Kidney (tissue), 14 donors: ENCODE measurements around the gene GNMT. TPM values are rescaled to one million over a fixed set of nuclear protein-coding genes. Genes with fewer than 3 reads are reported as not detected.

Experiments
- DNase-seq, 5 donors: peaks; one replicate each; pipeline ENCODE4 v3.0.0-alpha.2; 2013 to 2020
- FAIRE-seq: peaks from 2 replicates; lab custom pipeline; 2012; peaks lifted over from hg19 to GRCh38; lab: Jason Lieb, UNC
- H3K27ac ChIP-seq, 2 donors: one replicate each; pipeline ENCODE4 v1.7.0; 2013; ENCODE audit warnings: low read depth in 2 of 2, low read length in 2 of 2, inconsistent platforms in 1 of 2
- H3K27me3 ChIP-seq: one replicate; pipeline ENCODE4 v1.7.1; 2013; ENCODE audit warnings: low read length, inconsistent platforms; ENCODE audit not compliant: control insufficient read depth, insufficient read depth
- H3K36me3 ChIP-seq, 3 donors: one replicate each; pipeline versions ENCODE4 v1.7.0 to v1.7.1; 2013; ENCODE audit warnings: low read length in 3 of 3, control low read depth in 1 of 3, inconsistent platforms in 1 of 3; ENCODE audit not compliant: insufficient read depth in 3 of 3, control insufficient read depth in 2 of 3
- H3K4me1 ChIP-seq, 3 donors: one replicate each; pipeline versions ENCODE4 v1.7.0 to v1.7.1; 2013; ENCODE audit warnings: low read length in 3 of 3, inconsistent platforms in 1 of 3, low read depth in 1 of 3; ENCODE audit not compliant: control insufficient read depth in 2 of 3, insufficient read depth in 2 of 3
- H3K4me3 ChIP-seq, 3 donors: one replicate each; pipeline versions ENCODE4 v1.7.0 to v1.8.1; 2013; ENCODE audit warnings: low read length in 3 of 3, control low read depth in 1 of 3, inconsistent platforms in 1 of 3
- H3K9ac ChIP-seq, 3 donors: one replicate each; pipeline versions ENCODE4 v1.7.0 to v1.7.1; 2013; ENCODE audit warnings: low read length in 3 of 3, control low read depth in 1 of 3, inconsistent platforms in 1 of 3
- H3K9me3 ChIP-seq, 3 donors: one replicate each; pipeline versions ENCODE4 v1.7.0 to v1.7.1; 2013; ENCODE audit warnings: low read length in 3 of 3, control low read depth in 1 of 3, inconsistent platforms in 1 of 3; ENCODE audit not compliant: control insufficient read depth in 2 of 3, insufficient read depth in 1 of 3
- intact Hi-C: fragments of 100-400 bp; cut with DNase I; formaldehyde crosslinking; loops from one replicate; pipeline ENCODE4 v1.11.1; 2022
- polyA plus RNA-seq: library from polyadenylated mRNA; stranded (reverse); fragments of 350-450 nt; fragmentation: Illumina TruSeq; extraction: RNeasy Lipid Tissue Mini Kit (QIAGEN cat#74804); gene quantifications from one replicate; pipeline ENCODE4 v1.2.3, GENCODE V29; 2014; ENCODE audit warnings: low read depth, low replicate concordance; ENCODE audit not compliant: insufficient read depth
- total RNA-seq: library from RNA; stranded (reverse); fragmentation: NEBNext Ultra II Directional; extraction: Animal tissue kit (Norgen Biotek cat#: 25700); gene quantifications from one replicate; pipeline ENCODE4 v1.2.1, GENCODE V29; 2021
- TF ChIP-seq, protein P1 (sequence below): IDR thresholded peaks from 3 replicates; pipeline ENCODE4 v1.5.1; 2012; ENCODE audit warnings: mild to moderate bottlenecking, moderate library complexity, borderline replicate concordance; ENCODE audit not compliant: insufficient read depth; ENCODE audit errors: extremely low read depth
- donor health status: control.
- donor health status: control.
- donor health status: control.
- donor health status: control.
- donor health status: control.
- donor health status: DM: yes; HTN: yes; CAD: no.
- donor health status: Normal renal cell carcinoma (clear cell type).

Gene GNMT
- total and polyA plus RNA-seq, 2 donors from 2014 or later = 0.54 to 1.9 TPM

DNA sequence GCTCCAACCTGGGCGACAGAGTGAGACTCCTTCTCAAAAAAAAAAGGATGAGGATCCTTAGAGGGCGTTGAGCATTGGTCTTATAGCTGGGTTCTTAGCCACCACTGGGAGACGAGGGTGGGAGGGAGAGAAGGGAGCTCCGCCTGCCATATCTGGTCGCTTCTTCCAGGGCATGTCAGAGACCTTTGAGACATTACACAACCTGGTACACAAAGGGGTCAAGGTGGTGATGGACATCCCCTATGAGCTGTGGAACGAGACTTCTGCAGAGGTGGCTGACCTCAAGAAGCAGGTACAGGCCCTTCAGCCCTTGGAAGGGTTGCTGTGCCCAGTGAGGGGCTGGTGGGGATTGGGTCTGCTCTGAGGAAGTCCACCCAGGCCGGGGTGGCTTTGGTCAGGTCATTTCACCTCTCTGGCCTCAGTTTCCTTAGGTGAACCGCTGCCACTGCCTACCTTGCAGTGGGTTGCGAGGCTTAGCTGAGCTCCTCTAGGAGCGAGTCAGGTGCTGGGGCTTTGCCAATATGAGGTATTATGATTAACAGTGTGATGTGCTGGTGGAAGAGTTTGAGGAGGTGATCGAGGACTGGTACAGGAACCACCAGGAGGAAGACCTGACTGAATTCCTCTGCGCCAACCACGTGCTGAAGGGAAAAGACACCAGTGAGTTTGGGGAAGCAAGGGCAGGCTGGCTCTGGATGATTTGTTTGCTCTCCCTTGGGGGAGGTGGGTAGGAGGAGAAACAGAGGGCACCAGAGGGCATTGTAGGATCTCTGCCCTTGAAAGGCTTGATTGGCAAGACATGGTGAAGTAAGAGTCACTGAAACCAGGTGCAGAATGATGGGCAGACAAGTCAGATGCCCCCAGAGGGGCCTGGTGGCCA, 22.8 kb upstream of the GNMT start:
- intact Hi-C loops = no loop called here
- H3K4me1 ChIP-seq = no peaks in the 10 kb centered on the region
- no peak overlapping the region for H3K9ac ChIP-seq
- DNase-seq (peak in 1 of 5 donors; percentile 54), FAIRE-seq (no peak)
- no peaks in the 10 kb centered on the region for H3K9me3 ChIP-seq
- no peak overlapping the region for H3K4me3 ChIP-seq
- peaks cover 0 to 23% (median 23%) of the 10 kb centered on the region in 3 donors for H3K36me3 ChIP-seq
- H3K27ac ChIP-seq = no peak overlapping the region
- H3K27me3 ChIP-seq = no peaks in the 10 kb centered on the region
- TF ChIP-seq, protein P1, sequence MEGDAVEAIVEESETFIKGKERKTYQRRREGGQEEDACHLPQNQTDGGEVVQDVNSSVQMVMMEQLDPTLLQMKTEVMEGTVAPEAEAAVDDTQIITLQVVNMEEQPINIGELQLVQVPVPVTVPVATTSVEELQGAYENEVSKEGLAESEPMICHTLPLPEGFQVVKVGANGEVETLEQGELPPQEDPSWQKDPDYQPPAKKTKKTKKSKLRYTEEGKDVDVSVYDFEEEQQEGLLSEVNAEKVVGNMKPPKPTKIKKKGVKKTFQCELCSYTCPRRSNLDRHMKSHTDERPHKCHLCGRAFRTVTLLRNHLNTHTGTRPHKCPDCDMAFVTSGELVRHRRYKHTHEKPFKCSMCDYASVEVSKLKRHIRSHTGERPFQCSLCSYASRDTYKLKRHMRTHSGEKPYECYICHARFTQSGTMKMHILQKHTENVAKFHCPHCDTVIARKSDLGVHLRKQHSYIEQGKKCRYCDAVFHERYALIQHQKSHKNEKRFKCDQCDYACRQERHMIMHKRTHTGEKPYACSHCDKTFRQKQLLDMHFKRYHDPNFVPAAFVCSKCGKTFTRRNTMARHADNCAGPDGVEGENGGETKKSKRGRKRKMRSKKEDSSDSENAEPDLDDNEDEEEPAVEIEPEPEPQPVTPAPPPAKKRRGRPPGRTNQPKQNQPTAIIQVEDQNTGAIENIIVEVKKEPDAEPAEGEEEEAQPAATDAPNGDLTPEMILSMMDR = no peak

DNA sequence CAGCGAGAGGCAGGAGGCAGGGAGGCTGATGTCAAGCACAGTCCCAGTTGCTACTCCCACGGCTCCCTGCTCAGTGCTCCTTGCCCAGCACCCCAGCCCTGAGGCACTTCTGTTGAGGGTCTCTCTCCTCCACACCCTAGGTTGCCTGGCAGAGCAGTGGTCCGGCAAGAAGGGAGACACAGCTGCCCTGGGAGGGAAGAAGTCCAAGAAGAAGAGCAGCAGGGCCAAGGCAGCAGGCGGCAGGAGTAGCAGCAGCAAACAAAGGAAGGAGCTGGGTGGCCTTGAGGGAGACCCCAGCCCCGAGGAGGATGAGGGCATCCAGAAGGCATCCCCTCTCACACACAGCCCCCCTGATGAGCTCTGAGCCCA, 22.1 kb upstream of the GNMT start:
- Histone ChIP-seq H3K4me3 (no peak overlapping the region), H3K36me3 (peaks cover 0 to 23% (median 23%) of the 10 kb centered on the region in 3 donors)

DNA sequence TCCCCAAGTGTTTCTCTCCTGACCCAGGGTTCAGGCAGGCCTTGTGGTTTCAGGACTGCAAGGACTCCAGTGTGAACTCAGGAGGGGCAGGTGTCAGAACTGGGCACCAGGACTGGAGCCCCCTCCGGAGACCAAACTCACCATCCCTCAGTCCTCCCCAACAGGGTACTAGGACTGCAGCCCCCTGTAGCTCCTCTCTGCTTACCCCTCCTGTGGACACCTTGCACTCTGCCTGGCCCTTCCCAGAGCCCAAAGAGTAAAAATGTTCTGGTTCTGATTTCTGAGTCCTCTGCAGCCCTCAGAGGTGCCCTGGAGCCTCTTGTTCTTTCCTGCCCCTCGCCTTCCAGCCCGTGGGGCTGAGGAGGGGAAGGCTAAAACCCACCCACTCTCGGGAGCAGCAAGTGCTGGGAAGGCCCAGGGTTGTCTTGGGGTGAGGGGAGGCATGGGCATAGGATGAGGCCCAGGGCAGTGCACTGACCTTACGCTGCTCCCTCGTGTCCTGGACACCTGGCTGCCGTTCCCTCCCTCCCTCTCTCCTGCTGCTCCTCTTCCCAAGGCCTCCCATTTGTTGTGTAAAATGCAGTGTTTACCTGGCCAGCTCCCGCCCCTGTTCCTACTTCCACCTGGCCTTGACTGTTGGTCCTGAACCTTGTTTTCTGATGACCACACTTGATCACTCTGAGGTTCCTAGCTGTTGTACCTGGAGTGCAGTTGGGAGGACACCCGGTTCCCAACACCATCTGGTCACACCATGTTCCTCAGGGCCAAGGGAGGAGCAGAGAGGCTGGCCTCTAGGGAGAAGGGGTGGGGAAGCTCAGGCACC, 21.4 kb upstream of the GNMT start:
- intact Hi-C loops = no loop called here
- Histone ChIP-seq H3K27me3 (no peaks in the 10 kb centered on the region), H3K4me3 (no peak overlapping the region), H3K36me3 (peaks cover 0 to 23% (median 22%) of the 10 kb centered on the region in 3 donors), H3K9me3 (no peaks in the 10 kb centered on the region), H3K27ac (no peak overlapping the region), H3K9ac (no peak overlapping the region), H3K4me1 (no peaks in the 10 kb centered on the region)
- TF ChIP-seq, protein P1 = no peak
- no peak for FAIRE-seq
- DNase-seq = peak in 1 of 5 donors; percentile 43

More for the DNA sequence above, 22.1 kb upstream of the GNMT start:
- no peak overlapping the region for H3K27ac ChIP-seq
- no peaks in the 10 kb centered on the region for H3K9me3 ChIP-seq
- intact Hi-C loops = no loop called here
- no peaks in the 10 kb centered on the region for H3K4me1 ChIP-seq
- no peak overlapping the region for H3K9ac ChIP-seq
- DNase-seq (peak in 1 of 5 donors; percentile 63), FAIRE-seq (no peak)
- TF ChIP-seq, protein P1 = no peak
- H3K27me3 ChIP-seq = no peaks in the 10 kb centered on the region
